ENCODE measurements around the gene TXNRD1.
A peak's percentile ranks its signal among the peaks of the same experiment; 100 is the strongest.
"Not testable (repeated sequence)": the region's sequence is repeated elsewhere in the genome, so short reads cannot be mapped to it uniquely, and the experiment has no call there.

TXNRD1 gene

DNA sequence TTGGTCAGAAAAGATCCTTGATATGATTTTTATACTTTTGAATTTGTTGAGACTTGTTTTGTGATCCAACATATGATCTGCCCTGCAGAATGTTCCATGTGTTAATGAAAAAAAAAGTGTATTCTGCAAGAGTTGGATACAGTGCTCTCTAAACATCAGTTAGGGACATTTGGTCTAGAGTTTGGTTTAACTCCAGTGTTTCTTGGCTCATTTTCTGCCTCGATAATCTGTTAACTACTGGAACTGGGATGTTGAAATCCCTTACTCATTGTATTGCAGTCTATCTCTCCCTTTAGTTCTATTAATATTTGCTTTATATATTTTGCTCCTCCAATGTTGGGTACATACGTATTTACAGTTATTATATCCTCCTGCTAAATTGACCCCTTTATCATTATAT, 18.3 kb upstream of the TXNRD1 start:
- DNase-seq, result no peak

DNA sequence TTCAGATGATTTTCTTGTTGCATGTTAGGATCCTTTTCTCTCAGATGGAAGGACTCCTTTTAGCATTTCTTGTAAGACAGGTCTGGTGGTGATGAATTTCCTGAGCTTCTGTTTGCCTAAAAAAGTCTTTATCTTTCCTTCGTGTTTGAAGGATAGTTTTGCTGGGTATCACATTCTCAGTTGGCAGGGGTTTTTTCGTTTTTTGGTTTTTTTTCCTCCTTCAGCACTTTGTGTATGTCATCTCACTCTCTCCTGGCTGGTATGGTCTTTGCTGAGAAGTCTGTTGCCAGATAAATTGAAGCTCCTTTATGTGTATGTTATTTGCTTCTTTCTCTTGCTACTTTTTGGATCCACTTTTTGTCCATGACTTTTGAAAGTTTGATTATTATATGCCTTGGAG, 15.6 kb upstream of the TXNRD1 start:
- DNase-seq, result no peak

DNA sequence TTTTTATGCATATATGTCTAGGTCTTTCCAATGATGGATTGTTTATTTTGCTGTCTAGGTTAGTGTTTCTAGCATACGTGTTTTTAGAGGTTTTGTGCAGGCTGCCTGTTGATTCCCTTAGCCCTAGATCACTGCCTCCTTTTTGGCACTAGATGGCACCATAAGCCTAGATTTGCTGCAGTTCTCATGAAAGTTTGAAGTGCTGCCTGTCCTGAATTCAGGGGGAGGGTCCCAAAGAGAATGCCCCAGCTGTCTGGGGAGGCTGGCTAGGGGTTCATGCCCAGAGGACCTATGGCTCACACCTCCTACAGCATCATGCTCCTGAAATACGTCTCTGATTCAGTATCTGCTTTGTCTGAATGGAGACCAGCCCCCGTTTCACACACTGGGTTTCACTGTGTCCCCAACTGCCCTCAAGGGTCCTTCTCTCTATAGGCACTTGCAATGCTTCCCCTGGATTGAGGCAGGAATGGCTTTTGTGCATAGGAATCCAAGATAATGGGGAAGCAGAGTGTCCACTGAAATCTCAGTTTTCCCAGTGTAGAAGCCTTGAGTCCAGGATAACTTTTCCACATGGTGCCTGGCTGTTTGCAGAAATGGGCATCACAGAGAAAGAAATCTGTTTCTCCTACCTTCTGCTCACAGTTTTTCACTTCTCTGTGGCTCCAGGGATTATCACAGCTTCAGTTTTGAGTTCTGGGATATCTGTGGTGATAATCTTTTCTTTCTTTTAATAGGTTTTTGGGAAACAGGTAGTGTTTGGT, 14.2 kb upstream of the TXNRD1 start:
- DNase-seq, result peak; percentile 70

DNA sequence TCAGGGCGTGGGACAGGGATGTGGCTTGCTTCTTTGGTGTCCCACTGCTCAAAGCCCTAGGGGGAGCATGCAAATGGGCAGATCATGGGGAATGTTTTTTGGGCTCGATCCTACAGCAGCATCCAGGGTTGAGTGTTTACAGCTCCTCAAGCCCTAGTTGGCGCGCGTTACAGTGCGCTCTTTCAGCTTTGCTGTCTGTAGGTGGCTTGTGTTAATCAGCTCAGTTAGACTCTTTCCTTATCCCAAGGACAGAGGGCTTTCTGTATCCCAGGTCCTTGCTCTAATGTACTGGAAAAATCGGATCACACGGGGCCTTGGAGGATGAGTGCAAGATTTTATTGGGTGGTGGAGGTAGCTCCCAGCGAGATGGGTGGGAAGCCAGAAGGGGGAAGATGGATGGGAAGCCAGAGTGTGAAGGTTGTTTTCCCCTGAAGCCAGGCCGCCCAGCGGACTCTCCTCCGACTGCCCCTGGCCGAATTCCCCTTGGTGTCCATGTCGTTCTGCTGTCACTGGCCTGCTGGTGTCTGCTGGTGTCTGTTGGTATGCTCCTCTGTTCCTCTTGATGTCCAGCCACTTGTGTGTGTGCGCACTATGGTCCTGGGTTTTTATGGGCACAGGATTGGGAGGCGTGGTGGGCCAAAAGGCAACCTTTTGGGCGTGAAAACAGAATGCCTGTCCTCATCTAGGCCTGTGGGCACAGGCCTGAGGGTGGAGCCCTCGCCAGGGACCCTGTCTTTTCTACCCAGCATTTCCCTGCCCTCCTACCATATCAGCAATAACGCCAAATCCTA, 10.7 kb upstream of the TXNRD1 start:
- DNase-seq, result no peak

DNA sequence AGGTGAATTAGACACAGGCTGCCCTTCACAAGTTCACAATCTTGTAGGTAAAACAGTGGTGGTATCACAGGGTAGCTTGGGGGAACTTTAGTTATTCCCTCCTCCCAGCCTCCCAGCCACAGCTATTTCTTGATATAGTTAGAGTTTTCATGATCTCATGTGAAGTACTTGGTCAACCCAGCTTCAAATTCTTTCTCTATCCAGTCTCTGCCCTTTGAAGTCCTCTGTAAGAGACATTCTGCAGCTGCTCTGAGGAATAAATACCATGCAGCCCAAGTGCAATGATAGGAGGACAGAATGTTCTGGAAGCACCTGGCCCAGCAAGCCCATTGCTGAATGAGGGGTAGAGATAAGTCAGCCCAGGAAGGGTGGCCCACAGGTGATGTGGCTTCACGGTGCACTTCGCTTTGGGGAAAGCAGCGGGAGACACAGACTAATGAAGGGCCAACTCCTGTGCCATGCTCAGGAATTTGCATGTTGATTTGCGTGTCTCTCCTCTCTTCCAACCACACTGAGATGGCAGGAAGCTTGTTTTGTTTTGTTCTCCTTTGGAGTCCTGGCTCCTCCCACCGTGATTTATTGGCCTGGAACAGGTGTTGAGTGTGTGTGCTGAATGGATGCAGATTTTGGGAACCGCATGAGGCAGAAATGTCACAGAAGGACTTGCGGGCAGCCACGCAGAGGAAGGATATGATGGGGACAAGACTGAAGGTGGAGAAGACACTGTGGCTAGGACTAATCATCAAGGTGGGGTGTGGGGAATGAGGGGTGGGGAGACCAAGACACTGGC, 8.0 kb upstream of the TXNRD1 start:
- no peak for DNase-seq

DNA sequence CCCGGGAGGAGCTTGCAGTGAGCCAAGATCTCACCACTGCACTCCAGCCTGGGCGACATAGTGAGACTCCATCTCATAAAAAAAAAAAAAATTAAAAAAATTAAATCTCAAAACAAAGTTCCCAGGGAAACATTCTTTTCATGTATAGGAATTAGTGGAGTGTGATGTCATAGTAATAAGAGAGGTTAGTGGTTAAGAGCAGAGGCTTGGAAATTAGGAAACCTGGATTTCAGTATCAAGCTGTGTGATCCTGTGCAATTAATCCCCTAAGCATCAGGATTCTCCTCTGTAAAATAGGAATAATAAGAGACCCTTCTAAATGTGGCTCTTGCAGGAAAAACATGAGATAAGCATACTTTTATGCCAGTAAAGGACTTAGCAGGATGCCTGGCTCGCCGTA, 3.1 kb upstream of the TXNRD1 start:
- no peak for DNase-seq

DNA sequence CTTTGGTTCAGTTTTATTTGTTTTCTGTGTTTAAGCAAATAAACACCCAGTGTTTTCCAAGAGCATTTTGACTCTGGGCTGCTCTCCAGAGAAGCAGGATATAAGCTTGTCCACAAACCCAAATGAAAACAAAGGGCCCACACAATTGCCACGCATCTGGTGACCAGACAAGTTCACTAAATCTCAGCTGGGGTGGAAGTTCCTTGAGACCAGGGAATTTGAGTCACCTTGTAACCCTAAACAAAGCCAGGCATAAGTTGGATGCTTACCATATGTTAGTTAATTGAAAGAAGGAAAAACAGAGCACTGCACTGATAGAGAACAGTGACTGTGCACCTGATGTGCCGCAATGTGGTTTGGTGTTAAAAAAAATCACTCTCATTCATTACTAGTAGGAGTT, 1.6 kb upstream of the TXNRD1 start:
- DNase-seq, result no peak

DNA sequence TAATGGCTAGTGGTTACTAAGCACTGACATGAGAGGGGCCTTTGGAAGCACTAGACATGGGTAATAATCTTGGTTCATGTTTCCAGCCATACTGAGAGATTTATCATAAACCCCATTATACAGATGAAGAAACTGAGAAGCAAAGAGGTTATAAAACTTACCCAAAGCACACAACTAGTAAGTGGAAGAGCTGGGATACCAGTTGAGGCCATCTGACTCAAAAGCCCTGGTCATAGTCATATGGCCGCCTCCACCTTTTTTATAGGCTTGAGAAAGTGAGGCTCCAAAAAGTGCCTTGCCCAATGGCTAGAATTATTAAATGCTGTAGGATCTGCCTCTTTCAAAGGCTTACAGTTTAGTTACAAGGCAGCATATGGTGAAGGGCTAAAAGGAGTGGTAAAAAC, 944 bp downstream of the TXNRD1 start:
- DNase-seq, result no peak

DNA sequence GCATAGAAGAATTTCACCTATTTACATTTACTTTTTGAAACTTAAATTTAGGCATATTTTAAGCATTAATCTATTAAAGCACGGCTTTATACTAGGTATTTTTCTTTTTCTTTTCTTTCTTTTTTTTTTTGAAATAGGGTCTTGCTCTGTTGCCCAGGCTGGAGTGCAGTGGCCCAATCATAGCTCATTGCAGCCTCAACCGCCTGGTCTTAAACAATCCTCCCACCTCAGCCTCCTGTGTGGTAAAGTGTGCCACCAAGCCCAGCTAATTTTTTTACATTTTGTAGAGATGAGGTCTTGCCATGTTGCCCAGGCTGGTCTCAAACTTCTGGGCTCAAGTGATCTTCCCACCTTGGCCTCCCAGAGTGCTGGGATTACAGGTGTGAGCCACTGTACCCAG, 2.9 kb downstream of the TXNRD1 start:
- DNase-seq, result not testable (repeated sequence)

DNA sequence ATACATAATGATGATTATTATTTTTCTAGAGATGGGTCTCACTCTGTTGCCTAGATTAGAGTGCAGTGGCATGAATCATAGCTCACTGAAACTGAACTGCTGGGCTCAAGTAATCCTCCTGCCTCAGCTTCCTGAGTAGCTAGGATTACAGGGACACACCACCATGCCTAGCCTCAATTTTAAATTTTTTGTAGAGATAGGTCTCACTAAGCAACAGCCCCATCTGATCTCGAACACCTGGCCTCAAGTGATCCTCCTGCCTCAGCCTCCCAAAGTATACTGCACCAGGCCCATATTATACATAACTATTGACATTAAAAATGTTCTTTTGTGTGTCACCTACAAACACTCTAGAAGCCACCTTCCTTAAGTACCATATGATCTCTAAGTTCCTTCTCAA, 3.4 kb downstream of the TXNRD1 start:
- no peak for DNase-seq

DNA sequence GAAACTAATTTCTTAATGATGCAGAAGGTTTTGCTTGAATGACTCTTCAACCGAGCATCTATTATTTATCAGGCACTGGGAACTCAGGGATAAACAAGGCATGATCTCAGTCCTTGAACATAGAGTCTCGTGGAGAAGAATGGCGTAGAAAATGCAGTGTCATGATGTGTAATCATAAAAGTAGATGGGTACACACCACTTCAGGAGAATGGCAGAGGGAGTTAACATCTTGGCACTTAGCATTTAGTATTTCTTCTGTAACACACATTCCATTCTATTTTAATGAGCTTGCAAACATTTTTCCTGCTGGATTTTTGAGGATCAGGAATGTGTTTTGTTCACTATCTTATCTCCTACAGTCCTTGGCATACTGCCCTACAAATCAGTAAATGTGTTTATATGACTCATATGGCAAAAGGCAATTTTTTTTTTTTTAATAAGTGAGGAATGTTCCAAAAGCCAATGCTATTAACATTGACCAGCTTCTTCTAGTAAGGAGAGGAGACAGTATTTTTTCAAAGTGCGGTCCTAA, 3.8 kb downstream of the TXNRD1 start:
- DNase-seq, result no peak

DNA sequence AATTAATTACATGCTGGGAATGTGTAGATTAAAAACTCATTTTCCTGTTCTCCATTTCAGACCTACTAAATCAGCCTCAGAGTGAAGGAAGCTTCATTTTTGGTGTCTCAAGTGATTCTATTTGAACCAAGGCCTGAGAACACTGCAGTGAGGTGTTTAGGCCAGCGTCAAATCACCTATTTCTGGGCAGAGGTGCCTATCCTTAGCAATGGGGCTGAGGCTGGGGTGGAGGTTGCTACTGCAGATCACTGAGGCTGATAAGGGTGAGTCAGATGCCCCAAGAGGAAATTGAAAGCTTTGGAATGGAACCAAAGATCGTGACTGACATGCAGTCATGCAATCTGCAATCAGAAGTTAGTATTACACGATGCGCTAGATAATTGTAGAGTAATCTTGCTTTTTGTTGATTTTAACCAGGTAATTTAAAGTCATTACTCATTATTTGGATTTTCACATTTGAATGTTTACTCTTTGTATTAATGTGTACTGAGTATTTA, 4.4 kb downstream of the TXNRD1 start:
- peak; percentile 58 for DNase-seq

DNA sequence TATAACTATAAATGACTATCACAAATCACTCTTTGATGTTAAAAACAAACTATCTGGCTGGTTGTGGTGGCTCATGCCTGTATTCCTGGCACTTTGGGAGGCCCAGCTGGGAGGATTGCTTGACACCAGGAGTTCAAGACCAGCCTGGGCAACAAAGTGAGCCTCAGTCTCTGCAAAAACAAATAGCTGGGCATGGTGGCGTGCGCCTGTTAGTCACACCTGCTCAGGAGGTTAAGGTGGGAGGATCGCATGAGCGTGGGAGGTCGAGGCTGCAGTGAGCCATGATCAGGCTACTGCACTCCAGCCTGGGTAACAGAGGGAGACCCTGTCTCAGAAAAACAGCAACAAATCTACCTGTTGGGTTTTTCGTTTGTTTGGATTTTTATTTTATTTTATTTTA, 5.4 kb downstream of the TXNRD1 start:
- DNase-seq, result no peak

DNA sequence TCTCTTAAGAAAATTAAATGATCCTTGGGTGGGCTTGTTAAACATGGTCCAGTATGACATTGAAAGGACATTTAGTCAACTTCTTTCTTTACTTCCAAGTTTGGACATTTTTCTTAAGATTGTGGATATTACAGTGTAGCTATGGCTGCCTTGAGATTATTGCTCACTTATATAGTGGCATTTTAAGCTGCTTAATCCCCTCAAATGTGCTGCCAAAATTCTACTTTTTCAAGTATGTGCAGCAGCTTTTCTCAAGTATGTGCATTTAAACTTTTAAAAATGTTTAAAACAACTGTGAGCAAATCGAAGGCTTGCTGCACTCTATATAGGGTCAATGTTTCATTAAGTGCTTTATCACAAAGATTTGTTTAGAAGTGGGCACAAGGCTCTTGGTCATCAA, 7.4 kb downstream of the TXNRD1 start:
- no peak for DNase-seq

DNA sequence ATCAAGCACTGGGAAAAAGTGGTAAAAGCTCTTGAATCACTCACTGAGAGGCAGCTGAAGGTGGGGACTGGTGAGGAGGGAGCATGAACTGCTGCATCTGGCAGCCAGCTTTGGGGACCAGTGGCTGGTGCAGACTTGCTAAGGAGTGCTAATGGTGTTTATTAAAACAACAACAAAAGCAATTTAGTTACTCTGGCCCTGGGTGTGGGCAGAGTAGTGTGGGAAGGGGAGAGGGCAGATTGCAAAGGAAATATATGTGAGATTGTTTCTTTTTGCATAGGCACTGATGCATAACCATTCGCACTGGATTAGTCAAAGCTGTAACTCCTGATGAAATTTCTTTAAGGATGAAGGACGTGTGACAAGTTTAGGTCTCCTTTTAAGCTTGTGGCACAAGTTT, 8.1 kb downstream of the TXNRD1 start:
- no peak for DNase-seq

DNA sequence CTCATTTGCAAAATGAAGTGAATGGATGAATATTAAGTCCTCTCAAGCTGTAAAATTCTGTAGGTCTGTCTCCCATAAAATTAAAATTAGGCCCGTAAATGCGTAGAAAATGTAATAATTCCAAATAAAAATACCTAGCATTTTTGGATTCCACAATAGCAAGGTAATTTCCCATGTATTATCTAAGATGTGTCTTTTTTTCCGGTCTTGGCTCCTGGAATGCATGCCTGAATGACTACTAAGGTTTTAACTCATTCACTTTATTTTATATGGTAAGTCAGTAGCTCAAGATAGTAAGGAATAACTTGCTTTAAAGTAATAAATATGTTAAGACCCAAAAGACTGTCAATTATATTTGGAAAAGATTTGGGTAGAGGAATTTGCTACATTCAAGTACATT, 11.1 kb downstream of the TXNRD1 start:
- DNase-seq, result no peak

DNA sequence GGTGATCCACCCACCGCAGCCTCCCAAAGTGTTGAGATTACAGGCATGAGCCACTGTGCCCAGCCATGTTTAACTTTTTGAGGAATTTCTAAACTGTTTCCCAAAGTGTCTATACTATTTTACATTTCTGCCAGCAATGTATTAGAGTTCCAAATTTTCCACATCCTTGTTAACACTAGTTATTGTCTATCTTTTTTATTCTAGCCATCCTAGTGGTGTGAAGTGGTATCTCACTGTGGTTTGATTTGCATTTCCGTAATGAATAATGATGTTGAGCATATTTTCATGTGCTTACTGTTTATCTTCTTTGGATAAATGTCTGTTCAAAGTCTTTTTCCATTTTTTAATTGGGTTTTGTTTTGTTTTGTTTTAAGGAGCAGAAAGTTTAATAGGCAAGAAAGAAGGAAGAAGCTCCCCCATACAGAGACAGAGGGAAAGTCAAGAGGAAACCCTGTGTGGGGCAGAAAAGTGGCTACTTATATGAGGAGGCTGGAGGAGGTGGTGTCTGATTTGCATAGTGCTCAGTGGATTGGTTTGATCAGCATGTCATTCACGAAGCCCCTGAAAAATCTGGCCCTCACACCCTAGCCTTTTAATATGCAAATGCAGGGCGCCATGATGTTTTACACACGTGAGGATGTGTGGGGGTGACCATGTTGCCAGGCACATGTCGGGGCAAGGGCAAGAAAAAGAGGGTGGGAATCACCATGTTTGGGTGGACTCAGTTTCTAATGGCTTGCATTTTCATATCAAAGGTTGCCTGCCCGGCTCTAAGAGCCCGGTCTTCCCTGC, 14.9 kb downstream of the TXNRD1 start:
- DNase-seq, result no peak

DNA sequence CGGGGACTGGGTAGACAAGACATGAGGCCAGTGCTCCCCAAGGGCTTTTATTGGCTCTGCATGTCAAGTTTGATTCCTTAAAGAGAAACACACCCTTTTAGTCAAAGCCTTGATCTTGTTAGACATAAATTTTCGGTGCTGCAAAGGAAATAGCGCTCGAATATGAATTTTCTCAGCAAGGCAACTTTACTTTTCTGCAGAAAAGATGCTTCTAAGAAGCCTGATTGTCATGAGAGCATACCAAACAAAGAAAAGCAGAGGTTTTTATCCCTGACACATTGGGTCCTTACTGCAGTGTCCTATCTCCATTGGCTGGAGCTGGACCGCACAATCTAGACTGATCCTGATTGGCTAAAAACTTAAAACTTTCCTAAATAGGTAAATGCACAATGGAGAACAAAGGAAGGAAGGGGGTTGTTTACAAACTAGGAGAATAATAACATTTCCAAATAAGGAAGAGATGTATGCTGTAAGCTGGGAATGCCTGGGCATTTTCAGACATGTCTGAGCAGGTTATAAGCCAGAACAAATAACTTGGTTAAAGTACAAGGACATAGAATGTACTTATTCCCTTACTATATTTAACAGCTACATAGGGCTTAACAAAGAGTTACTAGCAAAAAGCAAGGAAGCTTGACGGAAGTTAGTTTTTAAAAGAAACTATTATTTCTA, 17.2 kb downstream of the TXNRD1 start:
- no peak for DNase-seq

DNA sequence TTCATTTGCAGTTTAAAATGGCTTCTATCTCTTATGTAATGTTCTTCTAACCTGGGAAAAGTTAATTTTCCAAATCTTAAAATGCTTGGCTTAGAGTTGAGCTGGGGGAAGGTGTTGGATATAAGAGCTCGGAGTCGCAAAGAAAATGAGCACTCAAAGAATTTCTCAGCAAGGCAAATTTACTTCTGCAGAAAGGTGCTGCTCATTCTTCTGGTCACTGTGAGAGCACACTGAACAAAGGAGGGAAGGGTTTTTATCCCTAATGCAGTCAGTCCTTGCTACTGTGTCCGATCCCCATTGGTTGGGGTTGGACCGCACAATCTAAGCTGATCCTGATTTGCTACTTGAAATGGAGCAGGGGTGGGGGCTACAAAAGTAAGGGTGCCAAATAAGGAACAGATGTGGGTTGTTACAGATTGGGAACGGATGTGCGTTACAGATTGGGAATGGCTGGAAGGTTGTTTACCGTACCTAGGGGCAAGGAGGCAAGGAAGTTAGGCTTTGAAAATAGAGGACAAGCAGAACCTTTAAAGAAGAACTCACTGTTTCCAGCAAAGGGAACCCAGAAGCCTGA, 19.4 kb downstream of the TXNRD1 start:
- DNase-seq, result no peak

DNA sequence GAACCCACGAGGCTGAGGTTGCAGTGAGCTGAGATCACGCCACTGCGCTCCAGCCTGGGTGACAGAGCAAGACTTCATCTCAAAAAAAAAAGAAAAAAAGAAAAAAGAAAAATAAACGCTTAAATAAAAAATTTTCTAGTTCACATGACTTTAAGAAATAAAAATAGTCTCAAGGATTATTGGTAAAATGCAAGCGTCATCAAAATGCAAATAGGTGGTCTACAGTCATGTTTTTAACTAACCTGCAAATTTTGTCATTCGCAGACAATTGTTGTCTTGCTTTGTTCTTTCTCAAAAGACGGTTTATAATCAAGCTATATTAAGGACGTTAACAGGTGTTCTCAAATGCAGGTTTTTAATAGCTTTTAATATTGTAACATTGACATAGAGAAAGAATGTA, 22.4 kb downstream of the TXNRD1 start:
- no peak for DNase-seq

DNA sequence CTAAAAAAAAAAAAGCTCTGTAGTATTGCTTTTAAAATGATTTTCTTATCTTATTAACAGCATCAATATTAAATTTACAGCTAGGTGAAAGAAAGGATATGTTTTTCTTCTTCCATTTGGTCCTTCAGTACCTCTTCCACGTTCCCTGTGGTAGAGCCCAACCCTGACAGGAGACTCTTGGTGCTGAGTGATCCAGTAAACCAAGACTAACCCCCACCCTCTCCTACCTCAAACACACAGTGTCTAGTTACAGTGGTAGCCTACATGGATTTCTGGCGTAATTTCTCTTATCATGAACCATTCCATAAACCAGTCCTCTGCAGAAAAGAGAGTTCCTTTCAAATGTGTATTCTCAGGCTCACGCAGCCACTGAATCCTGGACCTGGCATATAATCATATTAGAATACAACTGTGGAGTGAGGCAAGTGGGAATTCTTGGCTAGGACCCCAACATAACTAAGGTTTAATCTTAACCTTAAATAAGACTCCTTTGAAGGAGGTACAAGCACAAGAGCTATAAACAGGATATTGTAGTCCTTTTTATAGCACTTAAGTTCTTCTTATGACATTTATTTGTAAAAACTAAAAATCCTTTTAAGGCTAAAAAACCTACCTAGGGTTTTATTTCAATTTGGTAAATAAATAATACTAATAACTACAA, 27.1 kb downstream of the TXNRD1 start:
- DNase-seq, result no peak

Data from CD4-positive, alpha-beta T cell treated with Interleukin-12 subunit alpha and Interleukin-12 subunit beta, for 1 hour (primary cell).